ENCODE measurements around the gene CDH12.
"Not testable (repeated sequence)": the region's sequence is repeated elsewhere in the genome, so short reads cannot be mapped to it uniquely, and the experiment has no call there.

The CDH12 gene

GRCh38 chr5:22541037-22541436 lies 312.1 kb downstream of the CDH12 start:
- H3K4me3 ChIP-seq (ENCODE audit: extremely low read depth, insufficient read depth, low read length, poor library complexity, severe bottlenecking) = no peak overlapping the region
- no peak overlapping the region for H3K27ac ChIP-seq (ENCODE audit: low read depth, low read length, severe bottlenecking)
- H3K9me3 ChIP-seq (ENCODE audit: control insufficient read depth, low read length) = no peaks in the 10 kb centered on the region
- WGBS, 2 experiments (ENCODE audit: insufficient coverage in 2 of 2) = 83% methylated on average over 1 of the region's 1 CpG; no CpG with 5 or more reads in 1 of the 2 experiments
- H3K36me3 ChIP-seq (ENCODE audit: control insufficient read depth, insufficient read depth, low read length) = no peaks in the 10 kb centered on the region
- no peaks in the 10 kb centered on the region for H3K4me1 ChIP-seq (ENCODE audit: control insufficient read depth, insufficient read depth, low read length, poor library complexity, severe bottlenecking)

GRCh38 chr5:22539762-22540161 lies 313.4 kb downstream of the CDH12 start:
- H3K9me3 ChIP-seq (ENCODE audit: control insufficient read depth, low read length) = no peaks in the 10 kb centered on the region
- no peak overlapping the region for H3K27ac ChIP-seq (ENCODE audit: low read depth, low read length, severe bottlenecking)
- H3K36me3 ChIP-seq (ENCODE audit: control insufficient read depth, insufficient read depth, low read length) = no peaks in the 10 kb centered on the region
- H3K4me3 ChIP-seq (ENCODE audit: extremely low read depth, insufficient read depth, low read length, poor library complexity, severe bottlenecking) = no peak overlapping the region
- 73% methylated on average over 1 of the region's 1 CpG; no CpG with 5 or more reads in 1 of the 2 experiments for WGBS, 2 experiments (ENCODE audit: insufficient coverage in 2 of 2)
- H3K4me1 ChIP-seq (ENCODE audit: control insufficient read depth, insufficient read depth, low read length, poor library complexity, severe bottlenecking) = no peaks in the 10 kb centered on the region

- WGBS, 2 experiments (ENCODE audit: insufficient coverage in 2 of 2) = 81 to 89% methylated on average over 2 of the region's 4 CpGs
- Histone ChIP-seq H3K4me1 (ENCODE audit: control insufficient read depth, insufficient read depth, low read length, poor library complexity, severe bottlenecking) (no peaks in the 10 kb centered on the region), H3K27ac (ENCODE audit: low read depth, low read length, severe bottlenecking) (no peak overlapping the region), H3K36me3 (ENCODE audit: control insufficient read depth, insufficient read depth, low read length) (no peaks in the 10 kb centered on the region), H3K4me3 (ENCODE audit: extremely low read depth, insufficient read depth, low read length, poor library complexity, severe bottlenecking) (no peak overlapping the region), H3K9me3 (ENCODE audit: control insufficient read depth, low read length) (no peaks in the 10 kb centered on the region)
Observed at GRCh38 chr5:22531986-22532385, 321.2 kb downstream of the CDH12 start.

GRCh38 chr5:22521521-22521920 lies 331.6 kb downstream of the CDH12 start:
- no peaks in the 10 kb centered on the region for H3K36me3 ChIP-seq (ENCODE audit: control insufficient read depth, insufficient read depth, low read length)
- no peaks in the 10 kb centered on the region for H3K9me3 ChIP-seq (ENCODE audit: control insufficient read depth, low read length)
- no peak overlapping the region for H3K27ac ChIP-seq (ENCODE audit: low read depth, low read length, severe bottlenecking)
- WGBS, 2 experiments (ENCODE audit: insufficient coverage in 2 of 2) = 80% methylated on average over 1 of the region's 3 CpGs; no CpG with 5 or more reads in 1 of the 2 experiments
- no peak overlapping the region for H3K4me3 ChIP-seq (ENCODE audit: extremely low read depth, insufficient read depth, low read length, poor library complexity, severe bottlenecking)
- H3K4me1 ChIP-seq (ENCODE audit: control insufficient read depth, insufficient read depth, low read length, poor library complexity, severe bottlenecking) = no peaks in the 10 kb centered on the region

- not testable (repeated sequence) for H3K9me3 ChIP-seq (ENCODE audit: control insufficient read depth, low read length); H3K36me3 ChIP-seq (ENCODE audit: control insufficient read depth, insufficient read depth, low read length); H3K4me1 ChIP-seq (ENCODE audit: control insufficient read depth, insufficient read depth, low read length, poor library complexity, severe bottlenecking); H3K4me3 ChIP-seq (ENCODE audit: extremely low read depth, insufficient read depth, low read length, poor library complexity, severe bottlenecking); H3K27ac ChIP-seq (ENCODE audit: low read depth, low read length, severe bottlenecking)
- WGBS, 2 experiments (ENCODE audit: insufficient coverage in 2 of 2) = 94 to 95% methylated on average over 3 to 4 of the region's 7 CpGs
Observed at GRCh38 chr5:22516497-22516896, 336.6 kb downstream of the CDH12 start.

GRCh38 chr5:22514231-22514630 lies 338.9 kb downstream of the CDH12 start:
- Histone ChIP-seq H3K4me1 (ENCODE audit: control insufficient read depth, insufficient read depth, low read length, poor library complexity, severe bottlenecking) (no peaks in the 10 kb centered on the region), H3K27ac (ENCODE audit: low read depth, low read length, severe bottlenecking) (no peak overlapping the region), H3K4me3 (ENCODE audit: extremely low read depth, insufficient read depth, low read length, poor library complexity, severe bottlenecking) (no peak overlapping the region), H3K36me3 (ENCODE audit: control insufficient read depth, insufficient read depth, low read length) (no peaks in the 10 kb centered on the region), H3K9me3 (ENCODE audit: control insufficient read depth, low read length) (no peaks in the 10 kb centered on the region)

- Histone ChIP-seq H3K36me3 (ENCODE audit: control insufficient read depth, insufficient read depth, low read length) (no peaks in the 10 kb centered on the region), H3K4me3 (ENCODE audit: extremely low read depth, insufficient read depth, low read length, poor library complexity, severe bottlenecking) (no peak overlapping the region), H3K27ac (ENCODE audit: low read depth, low read length, severe bottlenecking) (no peak overlapping the region), H3K4me1 (ENCODE audit: control insufficient read depth, insufficient read depth, low read length, poor library complexity, severe bottlenecking) (no peaks in the 10 kb centered on the region), H3K9me3 (ENCODE audit: control insufficient read depth, low read length) (no peaks in the 10 kb centered on the region)
- 0% methylated on average over 1 of the region's 3 CpGs for WGBS, 2 experiments (ENCODE audit: insufficient coverage in 2 of 2)
Observed at GRCh38 chr5:22505891-22506290, 347.3 kb downstream of the CDH12 start.

GRCh38 chr5:22504411-22504810 lies 348.7 kb downstream of the CDH12 start:
- no CpG with 5 or more reads among the region's 3 CpGs for WGBS, 2 experiments (ENCODE audit: insufficient coverage in 2 of 2)
- Histone ChIP-seq H3K36me3 (ENCODE audit: control insufficient read depth, insufficient read depth, low read length) (no peaks in the 10 kb centered on the region), H3K4me3 (ENCODE audit: extremely low read depth, insufficient read depth, low read length, poor library complexity, severe bottlenecking) (no peak overlapping the region), H3K27ac (ENCODE audit: low read depth, low read length, severe bottlenecking) (no peak overlapping the region), H3K9me3 (ENCODE audit: control insufficient read depth, low read length) (no peaks in the 10 kb centered on the region), H3K4me1 (ENCODE audit: control insufficient read depth, insufficient read depth, low read length, poor library complexity, severe bottlenecking) (no peaks in the 10 kb centered on the region)

- no peaks in the 10 kb centered on the region for H3K36me3 ChIP-seq (ENCODE audit: control insufficient read depth, insufficient read depth, low read length)
- no peaks in the 10 kb centered on the region for H3K9me3 ChIP-seq (ENCODE audit: control insufficient read depth, low read length)
- 100% methylated on average over 1 of the region's 1 CpG for WGBS, 2 experiments (ENCODE audit: insufficient coverage in 2 of 2)
- no peak overlapping the region for H3K4me3 ChIP-seq (ENCODE audit: extremely low read depth, insufficient read depth, low read length, poor library complexity, severe bottlenecking)
- no peak overlapping the region for H3K27ac ChIP-seq (ENCODE audit: low read depth, low read length, severe bottlenecking)
- no peaks in the 10 kb centered on the region for H3K4me1 ChIP-seq (ENCODE audit: control insufficient read depth, insufficient read depth, low read length, poor library complexity, severe bottlenecking)
Observed at GRCh38 chr5:22500556-22500955, 352.6 kb downstream of the CDH12 start.

GRCh38 chr5:22496666-22497065 lies 356.5 kb downstream of the CDH12 start:
- Histone ChIP-seq H3K9me3 (ENCODE audit: control insufficient read depth, low read length) (no peaks in the 10 kb centered on the region), H3K36me3 (ENCODE audit: control insufficient read depth, insufficient read depth, low read length) (no peaks in the 10 kb centered on the region), H3K4me3 (ENCODE audit: extremely low read depth, insufficient read depth, low read length, poor library complexity, severe bottlenecking) (no peak overlapping the region), H3K27ac (ENCODE audit: low read depth, low read length, severe bottlenecking) (no peak overlapping the region), H3K4me1 (ENCODE audit: control insufficient read depth, insufficient read depth, low read length, poor library complexity, severe bottlenecking) (no peaks in the 10 kb centered on the region)
- WGBS, 2 experiments (ENCODE audit: insufficient coverage in 2 of 2) = 0 to 61% methylated on average over 1 to 3 of the region's 4 CpGs

GRCh38 chr5:22495016-22495720 lies 358.0 kb downstream of the CDH12 start:
- H3K4me3 ChIP-seq (ENCODE audit: extremely low read depth, insufficient read depth, low read length, poor library complexity, severe bottlenecking) = no peak overlapping the region
- no peaks in the 10 kb centered on the region for H3K4me1 ChIP-seq (ENCODE audit: control insufficient read depth, insufficient read depth, low read length, poor library complexity, severe bottlenecking)
- WGBS, 2 experiments (ENCODE audit: insufficient coverage in 2 of 2) = 88% methylated on average over 1 of the region's 2 CpGs; no CpG with 5 or more reads in 1 of the 2 experiments
- H3K9me3 ChIP-seq (ENCODE audit: control insufficient read depth, low read length) = no peaks in the 10 kb centered on the region
- H3K27ac ChIP-seq (ENCODE audit: low read depth, low read length, severe bottlenecking) = no peak overlapping the region
- no peaks in the 10 kb centered on the region for H3K36me3 ChIP-seq (ENCODE audit: control insufficient read depth, insufficient read depth, low read length)
